HEK293 (cell line): ENCODE results near the gene ITGAL.
A peak's percentile ranks its signal among the peaks of the same experiment; 100 is the strongest.
"Not testable (repeated sequence)": the region's sequence is repeated elsewhere in the genome, so short reads cannot be mapped to it uniquely, and the experiment has no call there.

Experiments used
- CTCF ChIA-PET: fragments of 350-600 bp; formaldehyde crosslinking; extraction: SDS; loops from one replicate; lab custom pipeline; 2021; ENCODE audit warnings: antibody characterized with exemption; lab: Yijun Ruan, JAX
- POLR2A ChIA-PET: fragments of 300-600 bp; formaldehyde crosslinking; extraction: SDS; loops from one replicate; lab custom pipeline; 2020; ENCODE audit warnings: antibody characterized with exemption, inconsistent platforms; lab: Yijun Ruan, JAX
- H3K27ac ChIP-seq: fragments of 200-500 bp; sonication (Bioruptor generic); 2 replicates; pipeline ENCODE4 v1.5.1; 2014; ENCODE audit warnings: low read depth, low read length, control low read depth, inconsistent platforms; ENCODE audit errors: extremely low read depth
- H3K36me3 ChIP-seq, 2 experiments: fragments of 200-500 bp in 1 of 2; sonication (Bioruptor generic) in 1 of 2; 1 replicate in 1 of 2; 2 replicates in 1 of 2; pipeline ENCODE4 v1.5.1; 2014 to 2017; ENCODE audit warnings: inconsistent platforms in 2 of 2, low read length in 2 of 2; ENCODE audit not compliant: control insufficient read depth in 2 of 2, insufficient read depth in 1 of 2
- H3K4me1 ChIP-seq: fragments of 200-500 bp; sonication (Bioruptor generic); 2 replicates; pipeline ENCODE4 v1.5.1; 2014; ENCODE audit warnings: mild to moderate bottlenecking, low read length, inconsistent platforms; ENCODE audit not compliant: control insufficient read depth, insufficient read depth
- H3K4me3 ChIP-seq: 2 replicates; pipeline ENCODE4 v1.5.1; 2011; ENCODE audit warnings: low read depth, mild to moderate bottlenecking, control low read depth, low read length, moderate library complexity
- H3K9me3 ChIP-seq: fragments of 200-500 bp; sonication (Bioruptor generic); 2 replicates; pipeline ENCODE4 v1.5.1; 2014; ENCODE audit warnings: low read depth, low read length, inconsistent platforms; ENCODE audit not compliant: control insufficient read depth, insufficient read depth
- EGR2 ChIP-seq: fragments of 450-650 bp; formaldehyde crosslinking; IDR thresholded peaks from 2 replicates; pipeline ENCODE4 v1.5.1; 2016; ENCODE audit warnings: low read depth, missing biosample characterization, missing genetic modification characterization
- GFI1B ChIP-seq: fragments of 450-650 bp; formaldehyde crosslinking; IDR thresholded peaks from 2 replicates; pipeline ENCODE4 v1.5.1; 2016; ENCODE audit warnings: missing biosample characterization, missing genetic modification characterization
- HOXC10 ChIP-seq: sonication (generic); formaldehyde crosslinking; IDR thresholded peaks from 2 replicates; pipeline ENCODE4 v1.8.1; 2023; ENCODE audit warnings: mild to moderate bottlenecking, missing genetic modification reagents
- PRDM1 ChIP-seq: fragments of 450-650 bp; formaldehyde crosslinking; IDR thresholded peaks from 2 replicates; pipeline ENCODE4; 2016; ENCODE audit warnings: missing biosample characterization, missing genetic modification characterization
- WT1 ChIP-seq: fragments of 450-650 bp; formaldehyde crosslinking; IDR thresholded peaks from 2 replicates; pipeline ENCODE4 v1.5.1; 2016; ENCODE audit warnings: missing biosample characterization, missing genetic modification characterization
- ZBTB17 ChIP-seq: fragments of 450-650 bp; formaldehyde crosslinking; IDR thresholded peaks from 2 replicates; pipeline ENCODE4 v1.5.1; 2016; ENCODE audit warnings: missing biosample characterization, missing genetic modification characterization
- ZNF23 ChIP-seq: fragments of 450-650 bp; formaldehyde crosslinking; IDR thresholded peaks from 2 replicates; pipeline ENCODE4 v1.5.1; 2016; ENCODE audit warnings: missing biosample characterization, missing genetic modification characterization, borderline replicate concordance
- ZNF302 ChIP-seq: fragments of 450-650 bp; formaldehyde crosslinking; IDR thresholded peaks from 2 replicates; pipeline ENCODE4 v1.5.1; 2016; ENCODE audit warnings: missing biosample characterization, missing genetic modification characterization, low read depth
- ZNF341 ChIP-seq: fragments of 450-650 bp; formaldehyde crosslinking; IDR thresholded peaks from 2 replicates; pipeline ENCODE4; 2016; ENCODE audit warnings: low read depth, missing biosample characterization, missing genetic modification characterization
- ZNF394 ChIP-seq: fragments of 450-650 bp; formaldehyde crosslinking; IDR thresholded peaks from 2 replicates; pipeline ENCODE4 v1.5.1; 2016; ENCODE audit warnings: missing biosample characterization, missing genetic modification characterization, mild to moderate bottlenecking, moderate library complexity, borderline replicate concordance
- ZNF549 ChIP-seq: fragments of 450-650 bp; IDR thresholded peaks from 2 replicates; pipeline ENCODE4 v1.5.1; 2018; ENCODE audit warnings: missing biosample characterization, missing genetic modification characterization, mild to moderate bottlenecking, inconsistent platforms, moderate library complexity
- ZNF560 ChIP-seq: fragments of 450-650 bp; formaldehyde crosslinking; IDR thresholded peaks from 2 replicates; pipeline ENCODE4 v1.5.1; 2017; ENCODE audit warnings: missing biosample characterization, missing genetic modification characterization, borderline replicate concordance
- ZNF623 ChIP-seq: fragments of 450-650 bp; formaldehyde crosslinking; IDR thresholded peaks from 2 replicates; pipeline ENCODE4 v1.5.1; 2016; ENCODE audit warnings: missing biosample characterization, missing genetic modification characterization
- ZNF660 ChIP-seq: fragments of 450-650 bp; IDR thresholded peaks from 2 replicates; pipeline ENCODE4 v1.5.1; 2018; ENCODE audit warnings: missing biosample characterization, mild to moderate bottlenecking, missing genetic modification characterization
- ZXDB ChIP-seq: fragments of 450-650 bp; formaldehyde crosslinking; IDR thresholded peaks from 2 replicates; pipeline ENCODE4 v1.5.1; 2016; ENCODE audit warnings: missing biosample characterization, missing genetic modification characterization
- TF ChIP-seq, protein P1 (sequence below): fragments of 450-650 bp; formaldehyde crosslinking; optimal IDR thresholded peaks from 2 replicates; pipeline ENCODE3; 2016; ENCODE audit warnings: missing biosample characterization, mild to moderate bottlenecking, missing genetic modification characterization
- TF ChIP-seq, protein P2 (sequence below): fragments of 450-650 bp; formaldehyde crosslinking; IDR thresholded peaks from 2 replicates; pipeline ENCODE4 v1.5.1; 2016; ENCODE audit warnings: missing biosample characterization, missing genetic modification characterization, low read depth
- TF ChIP-seq, protein P3 (sequence below): fragments of 450-650 bp; formaldehyde crosslinking; IDR thresholded peaks from 2 replicates; pipeline ENCODE4 v1.5.1; 2016; ENCODE audit warnings: missing biosample characterization, missing genetic modification characterization
- TF ChIP-seq, protein P4 (sequence below): fragments of 450-650 bp; formaldehyde crosslinking; IDR thresholded peaks from 2 replicates; pipeline ENCODE4 v1.5.1; 2017; ENCODE audit warnings: missing biosample characterization, mild to moderate bottlenecking, missing genetic modification characterization, moderate library complexity

Gene ITGAL

DNA sequence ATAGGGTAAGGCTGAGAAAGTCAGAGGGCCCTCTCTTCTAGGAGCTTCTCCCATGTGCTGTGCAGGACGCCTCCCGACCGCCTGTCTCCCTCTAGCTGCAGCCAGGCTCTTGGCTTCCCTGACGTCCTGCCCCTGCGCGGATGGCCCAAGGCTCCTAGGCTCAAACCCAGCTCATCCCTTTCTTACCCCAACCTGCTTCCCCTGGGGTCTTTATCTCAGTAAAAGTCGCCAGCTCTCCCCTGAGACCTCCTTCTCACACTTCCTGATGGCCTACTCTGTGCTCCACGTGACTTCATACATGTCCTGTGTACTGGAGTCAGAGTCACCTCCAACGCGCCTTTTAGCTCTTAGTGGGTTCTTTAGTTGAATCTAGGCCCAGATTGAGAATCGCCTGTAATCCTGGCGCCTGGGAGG lies 63.2 kb downstream of the ITGAL start (continued):
- TF ChIP-seq WT1 (tag by site-specific recombination), result no peak
- no peak for TF ChIP-seq ZNF560
- TF ChIP-seq ZNF623 (tag by site-specific recombination), result no peak
- no peak for TF ChIP-seq ZNF549
- TF ChIP-seq ZNF23 (tag by site-specific recombination), result no peak
- TF ChIP-seq ZXDB, result peak; percentile 91
- TF ChIP-seq ZNF341 (tag by site-specific recombination), result 0 out of 2 replicates have a peak, but pooled peaks have one; percentile 18
- TF ChIP-seq, protein P1, sequence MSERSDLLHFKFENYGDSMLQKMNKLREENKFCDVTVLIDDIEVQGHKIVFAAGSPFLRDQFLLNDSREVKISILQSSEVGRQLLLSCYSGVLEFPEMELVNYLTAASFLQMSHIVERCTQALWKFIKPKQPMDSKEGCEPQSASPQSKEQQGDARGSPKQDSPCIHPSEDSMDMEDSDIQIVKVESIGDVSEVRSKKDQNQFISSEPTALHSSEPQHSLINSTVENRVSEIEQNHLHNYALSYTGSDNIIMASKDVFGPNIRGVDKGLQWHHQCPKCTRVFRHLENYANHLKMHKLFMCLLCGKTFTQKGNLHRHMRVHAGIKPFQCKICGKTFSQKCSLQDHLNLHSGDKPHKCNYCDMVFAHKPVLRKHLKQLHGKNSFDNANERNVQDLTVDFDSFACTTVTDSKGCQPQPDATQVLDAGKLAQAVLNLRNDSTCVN, result no peak
- 0 out of 2 replicates have a peak, but pooled peaks have one; percentile 17 for TF ChIP-seq ZNF660 (tag by site-specific recombination)
- TF ChIP-seq, protein P2, sequence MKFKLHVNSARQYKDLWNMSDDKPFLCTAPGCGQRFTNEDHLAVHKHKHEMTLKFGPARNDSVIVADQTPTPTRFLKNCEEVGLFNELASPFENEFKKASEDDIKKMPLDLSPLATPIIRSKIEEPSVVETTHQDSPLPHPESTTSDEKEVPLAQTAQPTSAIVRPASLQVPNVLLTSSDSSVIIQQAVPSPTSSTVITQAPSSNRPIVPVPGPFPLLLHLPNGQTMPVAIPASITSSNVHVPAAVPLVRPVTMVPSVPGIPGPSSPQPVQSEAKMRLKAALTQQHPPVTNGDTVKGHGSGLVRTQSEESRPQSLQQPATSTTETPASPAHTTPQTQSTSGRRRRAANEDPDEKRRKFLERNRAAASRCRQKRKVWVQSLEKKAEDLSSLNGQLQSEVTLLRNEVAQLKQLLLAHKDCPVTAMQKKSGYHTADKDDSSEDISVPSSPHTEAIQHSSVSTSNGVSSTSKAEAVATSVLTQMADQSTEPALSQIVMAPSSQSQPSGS (tag by site-specific recombination), result no peak
- TF ChIP-seq, protein P3, sequence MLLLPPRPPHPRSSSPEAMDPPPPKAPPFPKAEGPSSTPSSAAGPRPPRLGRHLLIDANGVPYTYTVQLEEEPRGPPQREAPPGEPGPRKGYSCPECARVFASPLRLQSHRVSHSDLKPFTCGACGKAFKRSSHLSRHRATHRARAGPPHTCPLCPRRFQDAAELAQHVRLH (tag by site-specific recombination), result no peak
- peak; percentile 90 for TF ChIP-seq ZBTB17 (tag by site-specific recombination)
- TF ChIP-seq PRDM1 (tag by site-specific recombination), result 0 out of 2 replicates have a peak, but pooled peaks have one; percentile 27
- peak; percentile 22; the same call in 1 of the 2 replicates for TF ChIP-seq ZNF394 (tag by site-specific recombination)
- no peak for TF ChIP-seq ZNF302 (tag by site-specific recombination)

DNA sequence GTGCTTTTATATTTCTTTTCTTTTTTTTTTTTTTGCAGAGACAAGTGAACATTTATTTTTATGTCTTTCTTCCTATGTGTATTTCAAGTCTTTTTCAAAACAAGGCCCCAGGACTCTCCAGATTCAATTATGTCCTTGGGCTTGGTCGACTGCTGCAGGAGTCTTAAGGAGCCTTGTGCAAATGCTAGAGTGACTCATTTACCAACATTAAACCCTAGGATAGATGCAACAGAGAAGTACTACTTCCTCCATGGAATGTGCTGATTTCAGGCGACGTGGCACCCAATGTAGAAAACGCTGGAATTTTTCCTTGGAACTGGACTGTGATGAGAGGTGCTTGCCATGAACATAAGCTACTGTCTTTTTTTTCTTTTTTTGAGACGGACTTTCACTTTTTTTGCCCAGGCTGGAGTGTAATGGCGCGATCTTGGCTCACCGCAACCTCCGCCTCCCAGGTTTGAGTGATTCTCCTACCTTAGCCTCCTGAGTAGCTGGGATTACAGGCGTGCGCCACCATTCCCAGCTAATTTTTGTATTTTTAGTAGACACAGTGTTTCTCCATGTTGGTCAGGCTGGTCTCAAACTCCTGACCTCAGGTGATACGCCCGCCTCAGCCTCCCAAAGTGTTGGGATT lies 64.0 kb downstream of the ITGAL start:
- H3K36me3 ChIP-seq, result peaks cover 4 to 18% of the 10 kb centered on the region in 2 experiments; a peak in 2 of 3 replicates
- H3K4me1 ChIP-seq, H3K4me3 ChIP-seq, H3K27ac ChIP-seq, H3K9me3 ChIP-seq: not testable (repeated sequence)
- CTCF ChIA-PET, result interaction anchor here (0.6 to 2.1 kb wide), 9 partner anchors 11 to 746 kb away, joined by 3 to 9 read pairs (median 4); partner anchors contain the start of genes DCTPP1, KIF22 and ZNF688
- POLR2A ChIA-PET, result interaction anchor here (0.6 to 3.7 kb wide), 9 partner anchors 9 to 121 kb away, joined by 3 to 69 read pairs (median 7); partner anchors contain the start of genes SEPHS2, ZNF688, ZNF689 and ZNF764

DNA sequence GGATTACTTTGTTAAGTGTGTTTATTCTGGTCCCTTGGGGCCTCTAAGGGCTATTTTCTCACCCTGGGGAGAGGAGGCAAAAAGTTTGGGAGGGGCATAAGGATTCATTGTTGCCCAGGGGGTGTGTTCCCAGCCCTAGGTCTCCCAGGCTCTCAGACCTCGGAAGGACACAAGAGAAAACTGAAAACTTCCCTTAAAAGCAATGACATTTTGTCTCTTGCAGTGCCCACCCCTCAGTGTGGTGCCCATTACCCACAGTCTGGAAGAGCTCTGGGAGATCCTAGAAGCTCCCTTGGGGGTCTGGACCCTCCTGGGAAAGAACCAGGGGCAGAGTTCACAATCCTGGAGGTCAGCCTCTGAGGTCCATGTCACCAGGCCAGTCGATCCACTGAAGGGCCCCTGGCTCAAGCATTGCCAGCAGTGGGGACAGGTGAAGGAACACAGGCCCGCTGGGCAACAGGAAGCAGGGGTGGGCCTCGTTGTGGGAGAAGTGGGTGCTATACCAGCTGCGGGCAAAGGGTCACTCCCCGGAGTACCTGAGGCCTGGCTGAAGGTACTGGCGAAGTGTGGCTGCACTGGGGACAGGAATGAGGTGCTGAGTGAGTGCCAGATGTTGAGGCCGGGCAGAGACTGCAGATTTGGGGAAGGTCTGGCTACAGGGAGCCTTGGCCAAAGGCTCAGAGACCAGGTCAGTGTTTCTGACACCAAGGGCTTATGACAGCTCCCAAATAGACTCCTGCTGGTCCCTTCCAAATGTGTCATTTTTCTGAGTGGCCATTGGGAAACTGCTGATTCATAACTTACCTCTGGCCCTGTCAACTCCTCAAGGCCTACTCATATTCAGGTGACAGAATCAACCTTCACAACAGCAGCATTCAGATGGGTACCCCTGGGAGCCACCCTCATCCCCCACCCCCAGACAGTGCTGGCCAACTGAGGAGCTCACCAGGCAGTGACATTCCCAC lies 66.7 kb downstream of the ITGAL start:
- Histone ChIP-seq H3K9me3 (no peaks in the 10 kb centered on the region), H3K36me3 (no peaks in the 10 kb centered on the region), H3K4me1 (peaks cover 6% of the 10 kb centered on the region; the same call in 1 of the 2 replicates), H3K4me3 (no peak overlapping the region), H3K27ac (no peak overlapping the region)
- TF ChIP-seq, protein P4, sequence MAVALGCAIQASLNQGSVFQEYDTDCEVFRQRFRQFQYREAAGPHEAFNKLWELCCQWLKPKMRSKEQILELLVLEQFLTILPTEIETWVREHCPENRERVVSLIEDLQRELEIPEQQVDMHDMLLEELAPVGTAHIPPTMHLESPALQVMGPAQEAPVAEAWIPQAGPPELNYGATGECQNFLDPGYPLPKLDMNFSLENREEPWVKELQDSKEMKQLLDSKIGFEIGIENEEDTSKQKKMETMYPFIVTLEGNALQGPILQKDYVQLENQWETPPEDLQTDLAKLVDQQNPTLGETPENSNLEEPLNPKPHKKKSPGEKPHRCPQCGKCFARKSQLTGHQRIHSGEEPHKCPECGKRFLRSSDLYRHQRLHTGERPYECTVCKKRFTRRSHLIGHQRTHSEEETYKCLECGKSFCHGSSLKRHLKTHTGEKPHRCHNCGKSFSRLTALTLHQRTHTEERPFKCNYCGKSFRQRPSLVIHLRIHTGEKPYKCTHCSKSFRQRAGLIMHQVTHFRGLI (tag by site-specific recombination), result peak; percentile 38; the same call in 1 of the 2 replicates
- TF ChIP-seq HOXC10 (no peak), EGR2 (tag by site-specific recombination) (0 out of 2 replicates have a peak, but pooled peaks have one; percentile 7), GFI1B (tag by site-specific recombination) (no peak)
- CTCF ChIA-PET, result interaction anchor here (0.5 to 1.4 kb wide), 3 partner anchors 18 to 452 kb away, joined by 3 to 4 read pairs (median 3); no protein-coding TSS in a partner anchor
- POLR2A ChIA-PET, result interaction anchor here (3.1 kb wide), 1 partner anchor 19 kb away, joined by 12 read pairs; the partner anchor contains the start of gene ZNF764
